Esophagus squamous epithelium (tissue), 5 donors: Measurements from ENCODE around the gene LRRC36. TPM values are rescaled to one million over a fixed set of nuclear protein-coding genes. Genes with fewer than 3 reads are reported as not detected.

ENCODE experiments used
- DNase-seq: peaks from one replicate; lab custom pipeline; 2025; lab: John Stamatoyannopoulos, UW
- H3K27ac ChIP-seq, 4 donors: fragments of 200-600 bp; sonication (generic); one replicate each; pipeline ENCODE4 v1.5.1; 2016 to 2019; ENCODE audit warnings: mild to moderate bottlenecking in 1 of 4
- H3K27me3 ChIP-seq, 4 donors: fragments of 200-600 bp; sonication (generic); 1 replicate in 3 of 4; 2 replicates in 1 of 4; pipeline versions ENCODE4 v1.5.1 to v1.6.0; 2017 to 2021; ENCODE audit warnings: antibody characterized with exemption in 1 of 4
- H3K36me3 ChIP-seq, 3 donors: fragments of 200-600 bp; sonication (generic); one replicate each; pipeline ENCODE4 v1.5.1; 2016 to 2019
- H3K4me1 ChIP-seq, 3 donors: fragments of 200-600 bp; sonication (generic); one replicate each; pipeline ENCODE4 v1.5.1; 2017 to 2019
- H3K4me3 ChIP-seq, 4 donors: fragments of 200-600 bp; sonication (generic); 1 replicate in 3 of 4; 2 replicates in 1 of 4; pipeline ENCODE4 v1.5.1; 2016 to 2019; ENCODE audit warnings: mild to moderate bottlenecking in 2 of 4, moderate library complexity in 1 of 4
- H3K9me3 ChIP-seq, 3 donors: fragments of 200-600 bp; sonication (generic); one replicate each; pipeline ENCODE4 v1.5.1; 2016 to 2019
- POLR2A ChIP-seq, 4 donors: fragments of 450-650 bp; IDR thresholded peaks; one replicate each; pipeline ENCODE4 v1.6.1; 2017; ENCODE audit warnings: antibody characterized with exemption in 4 of 4, mild to moderate bottlenecking in 4 of 4, moderate library complexity in 3 of 4
- WGBS, 2 donors: methylation state at CpG; one replicate each; pipeline ENCODE4 v1.1.5; 2018; 5-methylcytosine and 5-hydroxymethylcytosine counted together
- intact Hi-C: fragments of 100-400 bp; cut with DNase I; formaldehyde crosslinking; loops from one replicate; pipeline ENCODE4 v1.15.0; 2022
- total RNA-seq, 4 donors: library from RNA; depleted of rRNA; stranded (reverse); fragments of >200 nt; gene quantifications; one replicate each; pipeline ENCODE4 v1.1.0, GENCODE V29; 2016
- TF ChIP-seq, protein P1 (sequence below), 6 experiments: fragments of 450-650 bp in 4 of 6; fragments of 200-600 bp in 2 of 6; sonication (generic) in 2 of 6; IDR thresholded peaks; one replicate each; pipeline ENCODE4 v1.5.1; 2016 to 2019; ENCODE audit warnings: antibody characterized with exemption in 6 of 6, mild to moderate bottlenecking in 4 of 6, moderate library complexity in 4 of 6
- donor health status: DM: yes; HTN: yes; CAD: no.

Gene LRRC36
- total RNA-seq, 4 donors from 2014 or later, result not detected

DNA sequence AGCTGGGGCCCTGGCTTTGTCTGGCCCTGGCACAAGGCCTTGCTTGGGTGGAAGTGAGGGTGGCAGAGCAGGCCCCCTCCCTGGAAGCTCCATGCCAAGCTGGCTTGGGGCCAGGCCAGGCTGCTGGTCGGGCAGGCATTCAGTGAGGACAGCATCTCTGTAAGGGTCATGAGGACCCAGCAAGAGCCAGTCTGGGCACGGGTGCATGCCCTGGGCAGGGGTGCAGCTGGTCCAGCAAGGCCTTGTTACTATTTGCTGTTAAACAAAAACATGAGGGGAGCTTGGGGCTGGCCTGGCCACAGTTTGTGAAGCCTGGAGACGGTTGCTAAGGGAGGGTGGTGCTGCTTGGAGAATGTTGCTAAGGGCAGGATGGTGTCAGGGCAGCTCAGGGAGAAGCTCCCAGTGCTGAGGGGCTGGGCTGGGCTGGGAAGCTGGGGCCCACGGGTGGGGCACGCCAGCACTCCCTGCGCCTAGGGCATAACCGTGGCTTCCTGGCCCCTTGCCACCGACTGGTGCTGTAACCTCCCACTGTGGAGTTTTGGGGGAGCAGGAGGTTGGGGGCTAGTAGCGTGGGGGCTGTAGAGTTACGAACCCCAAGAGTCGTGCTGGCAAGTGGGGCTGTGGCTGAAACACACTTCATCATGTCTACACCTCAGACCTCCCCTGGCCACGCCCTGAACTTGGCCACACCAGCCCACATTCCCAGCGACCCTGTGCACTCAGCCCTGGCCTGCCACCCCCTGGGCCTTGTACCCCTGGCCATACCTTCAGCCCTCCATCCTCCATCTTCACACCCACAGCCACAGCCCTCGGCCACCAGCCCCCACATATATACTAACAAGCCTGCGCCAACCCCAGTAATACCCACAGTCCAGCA is 65.0 kb downstream of the LRRC36 start:
- Histone ChIP-seq H3K27ac (peak overlapping the region in 3 of 4 donors; percentile 74 to 84 (median 82)), H3K36me3 (no peaks in the 10 kb centered on the region), H3K4me3 (peak overlapping the region in 2 of 4 donors; percentile 48 to 56), H3K9me3 (no peaks in the 10 kb centered on the region), H3K27me3 (peaks cover 0 to 17% (median 0%) of the 10 kb centered on the region in 4 donors), H3K4me1 (peaks cover 49 to 66% (median 52%) of the 10 kb centered on the region in 3 donors)
- 40 to 45% methylated on average over 8 to 9 of the region's 15 CpGs for WGBS, 2 donors
- intact Hi-C loops, result no loop called here
- TF ChIP-seq, protein P1, sequence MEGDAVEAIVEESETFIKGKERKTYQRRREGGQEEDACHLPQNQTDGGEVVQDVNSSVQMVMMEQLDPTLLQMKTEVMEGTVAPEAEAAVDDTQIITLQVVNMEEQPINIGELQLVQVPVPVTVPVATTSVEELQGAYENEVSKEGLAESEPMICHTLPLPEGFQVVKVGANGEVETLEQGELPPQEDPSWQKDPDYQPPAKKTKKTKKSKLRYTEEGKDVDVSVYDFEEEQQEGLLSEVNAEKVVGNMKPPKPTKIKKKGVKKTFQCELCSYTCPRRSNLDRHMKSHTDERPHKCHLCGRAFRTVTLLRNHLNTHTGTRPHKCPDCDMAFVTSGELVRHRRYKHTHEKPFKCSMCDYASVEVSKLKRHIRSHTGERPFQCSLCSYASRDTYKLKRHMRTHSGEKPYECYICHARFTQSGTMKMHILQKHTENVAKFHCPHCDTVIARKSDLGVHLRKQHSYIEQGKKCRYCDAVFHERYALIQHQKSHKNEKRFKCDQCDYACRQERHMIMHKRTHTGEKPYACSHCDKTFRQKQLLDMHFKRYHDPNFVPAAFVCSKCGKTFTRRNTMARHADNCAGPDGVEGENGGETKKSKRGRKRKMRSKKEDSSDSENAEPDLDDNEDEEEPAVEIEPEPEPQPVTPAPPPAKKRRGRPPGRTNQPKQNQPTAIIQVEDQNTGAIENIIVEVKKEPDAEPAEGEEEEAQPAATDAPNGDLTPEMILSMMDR (IDR thresholded peaks at IDR 0.05), result no peak
- TF ChIP-seq POLR2A (IDR thresholded peaks at IDR 0.05), result no peak
- DNase-seq, result no peak

DNA sequence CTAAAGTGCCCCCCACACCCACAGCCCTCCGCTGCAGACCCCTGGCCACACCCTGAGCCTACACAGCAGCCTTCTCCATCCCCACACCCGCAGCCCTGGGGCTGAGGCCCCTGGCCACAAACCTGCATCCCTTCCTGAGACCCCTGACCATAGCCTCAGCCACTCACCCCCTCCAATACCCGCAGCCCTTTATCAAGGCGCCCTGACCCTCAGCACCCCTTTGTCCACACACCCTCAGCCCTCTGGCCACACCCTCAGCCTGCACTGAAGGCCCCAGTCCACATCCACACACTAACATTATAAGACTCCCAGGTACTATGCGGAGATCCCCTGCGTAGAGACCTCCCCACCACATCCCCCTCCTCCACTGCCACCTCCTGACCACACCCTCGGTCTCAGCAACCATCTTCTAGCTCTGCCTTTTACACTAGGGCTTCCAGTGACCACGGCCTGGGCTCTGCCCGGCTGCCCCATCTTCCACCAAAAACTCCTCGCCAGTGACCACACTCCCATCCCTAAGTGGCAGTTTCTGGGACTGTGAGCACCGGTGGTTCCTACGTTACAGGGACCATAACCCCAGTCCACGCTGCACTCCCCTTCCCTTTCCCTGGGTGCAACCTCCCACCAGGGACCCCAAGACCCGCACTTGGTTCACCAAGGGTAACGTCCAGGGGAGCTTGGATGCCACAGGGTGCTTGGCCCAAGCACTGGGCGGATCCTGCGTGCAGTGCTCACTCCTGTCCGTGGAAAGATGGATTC is 65.9 kb downstream of the LRRC36 start:
- DNase-seq, result no peak
- intact Hi-C loops, result no loop called here
- 59 to 71% methylated on average over 14 of the region's 18 CpGs for WGBS, 2 donors

DNA sequence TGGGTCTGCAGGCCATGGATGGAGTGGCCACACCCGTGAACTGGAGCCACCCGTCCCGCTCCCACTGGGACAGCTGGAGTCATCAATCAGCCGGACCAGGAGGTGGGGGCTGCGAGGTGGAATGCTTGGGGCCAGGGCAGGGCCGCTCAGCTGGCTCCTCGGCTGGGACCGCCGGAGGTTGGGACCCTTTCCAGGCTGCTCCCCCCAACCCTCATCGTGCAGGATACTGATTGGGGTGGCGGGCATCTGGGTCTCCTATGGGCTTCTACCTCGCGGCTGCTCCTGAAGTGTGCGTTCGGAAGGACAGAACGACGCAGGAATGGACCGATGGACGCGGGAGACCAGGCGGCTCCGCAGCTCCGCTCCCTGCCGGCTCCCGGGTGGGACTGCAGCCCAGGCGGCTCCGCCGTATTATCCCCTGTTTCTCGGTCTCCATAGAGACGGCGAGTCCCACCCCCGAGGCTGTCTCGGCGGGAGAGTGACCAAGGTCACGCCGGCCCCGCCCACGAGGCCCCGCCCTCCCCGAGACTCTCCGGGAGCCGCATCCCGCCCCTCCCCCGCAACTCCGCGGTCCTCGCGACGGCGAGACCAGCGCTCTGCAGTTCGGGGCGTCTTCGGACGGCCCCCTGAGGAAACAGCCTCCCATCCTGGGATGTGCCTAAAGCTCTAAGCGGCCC is 66.6 kb downstream of the LRRC36 start, which contains the start of gene TPPP3:
TSS of gene TPPP3 (minus strand) at position 388 of the 677 bp plus-strand sequence. CDS start 2,387 bp downstream, outside the sequence.
- H3K27me3 ChIP-seq, result peaks cover 0 to 17% (median 0%) of the 10 kb centered on the region in 4 donors
- H3K27ac ChIP-seq, result peak within 1 kb of the TSS; percentile 44 to 84 (median 78)
- TF ChIP-seq, protein P1 (IDR thresholded peaks at IDR 0.05), result peak; percentile 29 to 71 (median 60)
- TF ChIP-seq POLR2A (IDR thresholded peaks at IDR 0.05), result peak in 2 of 4 donors; percentile 33 to 52
- H3K9me3 ChIP-seq, result no peaks in the 10 kb centered on the region
- DNase-seq, result no peak
- peak within 1 kb of the TSS; percentile 4 to 56 (median 48) for H3K4me3 ChIP-seq
- intact Hi-C loops, result no loop called here
- H3K4me1 ChIP-seq, result peaks cover 64 to 82% (median 68%) of the 10 kb centered on the region in 3 donors
- no CpG with 5 or more reads among the region's 56 CpGs for WGBS, 2 donors
- no peaks in the 10 kb centered on the region for H3K36me3 ChIP-seq

More for the DNA sequence above, 65.9 kb downstream of the LRRC36 start:
- H3K27ac ChIP-seq, result peak overlapping the region; percentile 44 to 84 (median 78)
- TF ChIP-seq, protein P1 (IDR thresholded peaks at IDR 0.05), result no peak
- TF ChIP-seq POLR2A (IDR thresholded peaks at IDR 0.05), result no peak
- H3K9me3 ChIP-seq, result no peaks in the 10 kb centered on the region
- H3K4me1 ChIP-seq, result peaks cover 57 to 74% (median 60%) of the 10 kb centered on the region in 3 donors
- H3K4me3 ChIP-seq, result peak overlapping the region; percentile 4 to 56 (median 48)
- no peaks in the 10 kb centered on the region for H3K36me3 ChIP-seq
- peaks cover 0 to 17% (median 0%) of the 10 kb centered on the region in 4 donors for H3K27me3 ChIP-seq

DNA sequence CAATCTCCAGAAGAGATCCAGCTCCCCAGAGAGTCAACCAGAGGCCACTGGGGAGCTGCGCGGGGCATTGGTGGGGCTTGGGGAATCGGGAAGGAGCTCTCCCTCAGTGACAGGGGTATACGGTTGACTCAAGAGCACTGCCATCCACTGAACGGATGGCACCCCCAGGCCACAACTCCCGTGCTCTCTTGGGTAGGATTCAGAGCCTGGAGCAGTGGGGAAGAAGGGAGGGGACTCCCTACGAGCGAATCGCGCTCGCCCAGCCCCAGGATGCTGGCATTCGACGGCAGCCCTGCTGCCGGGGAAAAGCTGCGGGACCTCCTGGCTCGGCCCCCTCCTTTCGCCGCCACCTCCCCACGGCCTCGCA is 67.2 kb downstream of the LRRC36 start:
- Histone ChIP-seq H3K27me3 (peaks cover 0 to 17% (median 0%) of the 10 kb centered on the region in 4 donors), H3K4me1 (peaks cover 66 to 87% (median 70%) of the 10 kb centered on the region in 3 donors), H3K4me3 (peak overlapping the region; percentile 4 to 56 (median 48)), H3K9me3 (no peaks in the 10 kb centered on the region), H3K36me3 (no peaks in the 10 kb centered on the region), H3K27ac (peak overlapping the region; percentile 44 to 84 (median 78))
- WGBS, 2 donors, result 23% methylated on average over 4 of the region's 20 CpGs; no CpG with 5 or more reads in 1 of the 2 donors
- TF ChIP-seq POLR2A (IDR thresholded peaks at IDR 0.05), result no peak
- TF ChIP-seq, protein P1 (IDR thresholded peaks at IDR 0.05), result no peak
- DNase-seq, result no peak
- intact Hi-C loops, result no loop called here
